Ishikawa (cell line): ENCODE measurements around the gene NDST1.

Source experiments
- CEBPB ChIP-seq: IDR thresholded peaks from 2 replicates; pipeline ENCODE4 v1.6.1; 2012
- CREB1 ChIP-seq: IDR thresholded peaks from 2 replicates; pipeline ENCODE4 v1.6.1; 2012; ENCODE audit warnings: low read depth
- EGR1 ChIP-seq: IDR thresholded peaks from 2 replicates; pipeline ENCODE4 v1.6.1; 2012
- EP300 ChIP-seq: IDR thresholded peaks from 2 replicates; pipeline ENCODE4 v1.6.1; 2012; ENCODE audit warnings: borderline replicate concordance
- FOXM1 ChIP-seq: IDR thresholded peaks from 2 replicates; pipeline ENCODE4 v1.6.1; 2012; ENCODE audit warnings: low read depth, borderline replicate concordance
- MAX ChIP-seq: IDR thresholded peaks from 2 replicates; pipeline ENCODE4 v1.6.1; 2012
- NFIC ChIP-seq: IDR thresholded peaks from 2 replicates; pipeline ENCODE4 v1.6.1; 2012
- RAD21 ChIP-seq: IDR thresholded peaks from 2 replicates; pipeline ENCODE4 v1.6.1; 2012; ENCODE audit warnings: low read depth
- REST ChIP-seq: IDR thresholded peaks from 2 replicates; pipeline ENCODE4 v1.6.1; 2012; ENCODE audit warnings: low read depth, mild to moderate bottlenecking
- TAF1 ChIP-seq: IDR thresholded peaks from 2 replicates; pipeline ENCODE4 v1.6.1; 2012; ENCODE audit warnings: low read depth, mild to moderate bottlenecking
- TCF12 ChIP-seq: IDR thresholded peaks from 2 replicates; pipeline ENCODE4 v1.6.1; 2012; ENCODE audit warnings: low read depth
- TEAD4 ChIP-seq: IDR thresholded peaks from 2 replicates; pipeline ENCODE4 v1.6.1; 2012
- USF1 ChIP-seq: IDR thresholded peaks from 2 replicates; pipeline ENCODE4 v1.6.1; 2012
- YY1 ChIP-seq: IDR thresholded peaks from 2 replicates; pipeline ENCODE4 v1.6.1; 2012; ENCODE audit warnings: low read depth
- ZBTB7A ChIP-seq: IDR thresholded peaks from 2 replicates; pipeline ENCODE4 v1.6.1; 2012; ENCODE audit warnings: low read depth

The NDST1 gene

GRCh38 chr5:150601491-150602345 is 93.8 kb downstream of the NDST1 start:
- no peak for TF ChIP-seq CREB1
- TF ChIP-seq TCF12: no peak
- no peak for TF ChIP-seq REST
- TF ChIP-seq NFIC: no peak
- no peak for TF ChIP-seq ZBTB7A
- TF ChIP-seq MAX: no peak
- TF ChIP-seq CEBPB: no peak
- no peak for TF ChIP-seq TEAD4
- no peak for TF ChIP-seq EP300
- TF ChIP-seq TAF1: no peak
- no peak for TF ChIP-seq USF1

GRCh38 chr5:150603052-150603451 is 95.1 kb downstream of the NDST1 start:
- TF ChIP-seq FOXM1: no peak
- no peak for TF ChIP-seq EGR1
- no peak for TF ChIP-seq TCF12
- no peak for TF ChIP-seq CREB1

- TF ChIP-seq CEBPB (no peak), RAD21 (no peak), ZBTB7A (no peak), YY1 (no peak), MAX (no peak), EP300 (no peak), TAF1 (no peak), FOXM1 (no peak), TCF12 (no peak), REST (no peak), EGR1 (no peak)
Measured at GRCh38 chr5:150603491-150603890, 95.6 kb downstream of the NDST1 start.

- TF ChIP-seq EP300 (no peak), TAF1 (no peak), REST (no peak)
Measured at GRCh38 chr5:150604010-150604409, 96.1 kb downstream of the NDST1 start.

GRCh38 chr5:150604894-150605440 is 97.0 kb downstream of the NDST1 start:
- TF ChIP-seq YY1: no peak
- no peak for TF ChIP-seq TCF12
- no peak for TF ChIP-seq TEAD4
- no peak for TF ChIP-seq CREB1
- no peak for TF ChIP-seq CEBPB
- no peak for TF ChIP-seq REST
- no peak for TF ChIP-seq MAX
- no peak for TF ChIP-seq NFIC
- TF ChIP-seq FOXM1: no peak
- no peak for TF ChIP-seq TAF1
- TF ChIP-seq ZBTB7A: no peak
- TF ChIP-seq EP300: no peak
- TF ChIP-seq EGR1: no peak
- TF ChIP-seq RAD21: no peak
- no peak for TF ChIP-seq USF1
